ENCODE results near the gene REXO1. TPM values are rescaled to one million over a fixed set of nuclear protein-coding genes. Genes with fewer than 3 reads are reported as not detected.

REXO1 gene
- total and polyA plus RNA-seq, 2 of the 13 experiments (the other 11 are each of a cell fraction or from before 2014, with no cell fraction given): 5.0 to 11.2 TPM

- TF ChIP-seq ZNF574 (CRISPR knock-in tag; IDR thresholded peaks at IDR 0.05) (peak; percentile 74; the same call in 1 of the 2 replicates), NR3C1 (CRISPR knock-in tag; IDR thresholded peaks at IDR 0.05) (no peak), NCOR1 (IDR thresholded peaks at IDR 0.05; ENCODE audit: borderline replicate concordance, low read length) (no peak; the same call in 1 of the 2 replicates), ZNF235 (CRISPR knock-in tag; IDR thresholded peaks at IDR 0.05; ENCODE audit: borderline replicate concordance) (0 out of 2 replicates have a peak, but pooled peaks have one; percentile 9), ZFP37 (CRISPR knock-in tag; IDR thresholded peaks at IDR 0.05; ENCODE audit: borderline replicate concordance) (no peak), WIZ (CRISPR knock-in tag; IDR thresholded peaks at IDR 0.05) (peak; percentile 10; the same call in 1 of the 2 replicates), ZNF691 (CRISPR knock-in tag; IDR thresholded peaks at IDR 0.05; ENCODE audit: borderline replicate concordance, low read depth) (peak; percentile 54; the same call in 1 of the 2 replicates), MYC (CRISPR knock-in tag; IDR thresholded peaks at IDR 0.05; ENCODE audit: borderline replicate concordance) (peak; percentile 14; the same call in 1 of the 2 replicates), ZNF788 (CRISPR knock-in tag; IDR thresholded peaks at IDR 0.05; ENCODE audit: borderline replicate concordance) (peak; percentile 69; the same call in 1 of the 2 replicates), ZNF333 (CRISPR knock-in tag; IDR thresholded peaks at IDR 0.05; ENCODE audit: borderline replicate concordance) (no peak), GATAD1 (CRISPR knock-in tag; IDR thresholded peaks at IDR 0.05) (peak; percentile 58; the same call in 1 of the 2 replicates), MBNL3 (CRISPR knock-in tag; conservative IDR thresholded peaks at IDR 0.05) (no peak), SP5 (CRISPR knock-in tag; IDR thresholded peaks at IDR 0.05; ENCODE audit: borderline replicate concordance, low read depth) (peak; percentile 68; the same call in 1 of the 2 replicates), TOPORS (CRISPR knock-in tag; IDR thresholded peaks at IDR 0.05) (no peak), ZNF687 (CRISPR knock-in tag; IDR thresholded peaks at IDR 0.05) (peak; percentile 83), ZNF460 (CRISPR knock-in tag; IDR thresholded peaks at IDR 0.05; ENCODE audit: borderline replicate concordance) (no peak; the same call in 1 of the 2 replicates), GRHL1 (CRISPR knock-in tag; conservative IDR thresholded peaks at IDR 0.05) (no peak), MEIS2 (CRISPR knock-in tag; IDR thresholded peaks at IDR 0.05) (no peak), ZMAT5 (CRISPR knock-in tag; IDR thresholded peaks at IDR 0.05; ENCODE audit: borderline replicate concordance, low read depth) (no peak)
Measured at GRCh38 chr19:1864480-1865171, 16.3 kb upstream of the REXO1 start (continued).

All from HepG2 (cell line).